Endothelial cell of umbilical vein (primary cell): ENCODE data around the gene KIF6. TPM values are rescaled to one million over a fixed set of nuclear protein-coding genes. Genes with fewer than 3 reads are reported as not detected.

Experiments
- BruUV-seq: library from RNA; stranded (reverse); fragments of 400-500 nt; replicated peaks from 2 replicates; lab custom pipeline; 2021; lab: Mats Ljungman, UMichigan
- CTCF ChIA-PET: fragments of 300-600, 350-600 bp; sonication (Branson Sonifier 250); formaldehyde crosslinking; loops from one replicate; lab custom pipeline; 2021; ENCODE audit warnings: antibody characterized with exemption, inconsistent platforms; lab: Charles Lee
- POLR2A ChIA-PET: fragments of 300-600, 350-600 bp; sonication (Branson Sonifier 250); formaldehyde crosslinking; loops from one replicate; lab custom pipeline; 2021; ENCODE audit warnings: antibody characterized with exemption, inconsistent platforms; lab: Charles Lee
- DNase-seq: peaks from one replicate; pipeline ENCODE4 v3.0.0-alpha.2; 2011; ENCODE audit warnings: low read depth, low spot score
- FAIRE-seq: peaks from 2 replicates; lab custom pipeline; 2011; peaks lifted over from hg19 to GRCh38; lab: Jason Lieb, UNC
- H2AFZ ChIP-seq: 2 replicates; pipeline ENCODE4 v1.6.0; 2012; ENCODE audit warnings: low read depth, low read length, control low read depth, inconsistent platforms
- H3K27ac ChIP-seq: 2 replicates; pipeline ENCODE4 v1.5.1; 2011; ENCODE audit warnings: low read depth, mild to moderate bottlenecking, control low read depth, low read length, moderate library complexity; ENCODE audit not compliant: insufficient read depth
- H3K27me3 ChIP-seq, 2 experiments: 2 replicates each; pipeline versions ENCODE4 v1.6.0 to v1.6.1; 2011; ENCODE audit warnings: low read length in 2 of 2, mixed read lengths in 1 of 2; ENCODE audit not compliant: control insufficient read depth in 2 of 2, insufficient read depth in 2 of 2
- H3K36me3 ChIP-seq, 2 experiments: 2 replicates in 1 of 2; 3 replicates in 1 of 2; pipeline ENCODE4 v1.5.1; 2011; ENCODE audit warnings: low read length in 2 of 2, mild to moderate bottlenecking in 1 of 2, moderate library complexity in 1 of 2; ENCODE audit not compliant: control insufficient read depth in 2 of 2, insufficient read depth in 2 of 2; ENCODE audit errors: extremely low read depth in 1 of 2
- H3K4me1 ChIP-seq: 3 replicates; pipeline ENCODE4 v1.5.1; 2011; ENCODE audit warnings: mild to moderate bottlenecking, low read length; ENCODE audit not compliant: control insufficient read depth, insufficient read depth; ENCODE audit errors: extremely low read depth
- H3K4me2 ChIP-seq: 2 replicates; pipeline ENCODE4 v1.6.1; 2011; ENCODE audit warnings: low read length, control low read depth, mixed read lengths; ENCODE audit not compliant: insufficient read depth
- H3K4me3 ChIP-seq, 3 experiments: fragments of 200-600 bp in 1 of 3; sonication (generic), shearing (Covaris generic) in 1 of 3; replicated peaks in 1 of 3; 2 replicates each; pipeline ENCODE4 v1.5.1; 2011 to 2016; ENCODE audit warnings: control low read depth in 3 of 3, low read length in 3 of 3, mild to moderate bottlenecking in 2 of 3, inconsistent platforms in 1 of 3, low read depth in 1 of 3, moderate library complexity in 1 of 3; ENCODE audit not compliant: insufficient read depth in 1 of 3
- H3K79me2 ChIP-seq: 2 replicates; pipeline ENCODE4 v1.6.0; 2012; ENCODE audit warnings: low read length, inconsistent platforms; ENCODE audit not compliant: control insufficient read depth, insufficient read depth
- H3K9ac ChIP-seq: replicated peaks from 2 replicates; pipeline ENCODE3; 2011; ENCODE audit warnings: low read length, control low read depth; ENCODE audit not compliant: insufficient read depth; ENCODE audit errors: extremely low read depth
- H3K9me1 ChIP-seq: replicated peaks from 3 replicates; pipeline ENCODE4 v1.6.0; 2011; ENCODE audit warnings: mild to moderate bottlenecking, low read length; ENCODE audit not compliant: control insufficient read depth, insufficient read depth; ENCODE audit errors: extremely low read depth
- H3K9me3 ChIP-seq: replicated peaks from 2 replicates; pipeline ENCODE4 v1.5.1; 2012; ENCODE audit warnings: low read length, inconsistent platforms; ENCODE audit not compliant: control insufficient read depth, insufficient read depth
- H4K20me1 ChIP-seq: replicated peaks from 2 replicates; pipeline ENCODE3; 2011; ENCODE audit warnings: mild to moderate bottlenecking, low read length; ENCODE audit not compliant: control insufficient read depth, insufficient read depth; ENCODE audit errors: extremely low read depth
- EZH2 ChIP-seq: IDR thresholded peaks from 2 replicates; pipeline ENCODE4 v1.6.1; 2012; ENCODE audit warnings: borderline replicate concordance, low read depth, mild to moderate bottlenecking, moderate library complexity, low read length, inconsistent platforms; ENCODE audit not compliant: severe bottlenecking
- FOS ChIP-seq: IDR thresholded peaks from 2 replicates; pipeline ENCODE4 v1.6.1; 2011; ENCODE audit warnings: mild to moderate bottlenecking, low read length, moderate library complexity, borderline replicate concordance; ENCODE audit not compliant: insufficient read depth
- GATA2 ChIP-seq: IDR thresholded peaks from 2 replicates; pipeline ENCODE4 v1.7.0; 2011; ENCODE audit warnings: low read depth, mild to moderate bottlenecking, moderate library complexity, mixed read lengths, low read length; ENCODE audit not compliant: insufficient read length, insufficient read depth
- JUN ChIP-seq: IDR thresholded peaks from 2 replicates; pipeline ENCODE4 v1.6.1; 2011; ENCODE audit warnings: borderline replicate concordance, low read depth; ENCODE audit not compliant: insufficient read length, insufficient read depth
- MYC ChIP-seq: IDR thresholded peaks from one replicate; pipeline ENCODE4 v1.6.1; 2011; ENCODE audit warnings: mild to moderate bottlenecking, low read depth, low read length
- dilution Hi-C: fragments of 300-500 bp; cut with MboI; formaldehyde crosslinking; loops from one replicate; pipeline ENCODE4 v1.15.0; 2019; ENCODE audit warnings: low sequenced_read_pairs; ENCODE audit not compliant: extremely low pct_ligation_motif_present
- intact Hi-C: fragments of 100-400 bp; cut with micrococcal nuclease; formaldehyde crosslinking; loops from one replicate; pipeline ENCODE4 v1.10.0; 2022
- polyA plus RNA-seq, 4 experiments: library from polyadenylated mRNA; depleted of rRNA in 3 of 4; stranded (reverse) in 3 of 4; unstranded in 1 of 4; fragments of >200 nt; gene quantifications; 2 replicates each; pipeline versions ENCODE4 v1.2.1 to v1.2.3, GENCODE V29; 2011 to 2012; ENCODE audit warnings: missing spikeins in 1 of 4
- total RNA-seq: library from RNA; stranded (reverse); gene quantifications from 2 replicates; pipeline ENCODE4 v1.2.3, GENCODE V29; 2021
- TF ChIP-seq, protein P1 (sequence below): IDR thresholded peaks from 2 replicates; pipeline ENCODE4 v1.6.1; 2011; ENCODE audit not compliant: insufficient read depth, insufficient read length
- TF ChIP-seq, protein P2 (sequence below), 2 donors: IDR thresholded peaks; 1 replicate in 1 of 2; 2 replicates in 1 of 2; pipeline ENCODE4 v1.5.1; 2011; ENCODE audit warnings: low read length in 2 of 2, mild to moderate bottlenecking in 2 of 2, moderate library complexity in 2 of 2, control low read depth in 1 of 2, inconsistent platforms in 1 of 2, low read depth in 1 of 2; ENCODE audit not compliant: insufficient read depth in 1 of 2; ENCODE audit errors: extremely low read depth in 1 of 2

KIF6 gene
- total and polyA plus RNA-seq, 2 donors (not counting 3 experiments of a cell fraction or from before 2014, with no cell fraction given): not detected

DNA sequence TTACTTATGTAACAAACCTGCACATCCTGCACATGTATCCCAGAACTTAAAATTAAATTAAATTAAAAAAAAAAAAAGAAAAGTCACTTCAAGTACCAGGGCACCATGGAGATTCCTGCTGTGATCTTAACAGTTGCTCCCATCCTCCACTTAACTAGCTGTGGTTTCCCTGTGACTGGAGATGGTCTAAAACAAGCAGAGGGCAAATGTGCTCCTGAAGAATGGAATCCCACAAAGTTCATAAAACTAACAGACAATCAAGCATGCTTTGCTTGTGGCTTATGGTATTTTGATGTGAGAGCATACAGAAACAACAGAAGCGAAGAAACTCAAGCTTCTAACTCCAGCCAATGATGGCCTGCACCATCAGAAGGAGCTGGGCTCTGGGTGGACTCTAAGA is 249.1 kb downstream of the KIF6 start:
- no peak overlapping the region for H3K27ac ChIP-seq
- H3K4me2 ChIP-seq: no peak overlapping the region
- H3K4me1 ChIP-seq: no peaks in the 10 kb centered on the region
- intact Hi-C loops (no loop called here), dilution Hi-C loops (no loop called here)
- no peak overlapping the region for H3K4me3 ChIP-seq
- no peaks in the 10 kb centered on the region for H3K36me3 ChIP-seq
- H2AFZ ChIP-seq: no peak overlapping the region
- CTCF ChIA-PET: no interaction called here
- H3K27me3 ChIP-seq: no peaks in the 10 kb centered on the region
- no peak overlapping the region for H3K9ac ChIP-seq
- H3K9me1 ChIP-seq: no peaks in the 10 kb centered on the region
- POLR2A ChIA-PET: no interaction called here
- DNase-seq (no peak), FAIRE-seq (no peak)
- TF ChIP-seq GATA2: no peak
- H4K20me1 ChIP-seq: no peaks in the 10 kb centered on the region
- no peaks in the 10 kb centered on the region for H3K79me2 ChIP-seq
- no TSS peak for BruUV-seq
- no peaks in the 10 kb centered on the region for H3K9me3 ChIP-seq

DNA sequence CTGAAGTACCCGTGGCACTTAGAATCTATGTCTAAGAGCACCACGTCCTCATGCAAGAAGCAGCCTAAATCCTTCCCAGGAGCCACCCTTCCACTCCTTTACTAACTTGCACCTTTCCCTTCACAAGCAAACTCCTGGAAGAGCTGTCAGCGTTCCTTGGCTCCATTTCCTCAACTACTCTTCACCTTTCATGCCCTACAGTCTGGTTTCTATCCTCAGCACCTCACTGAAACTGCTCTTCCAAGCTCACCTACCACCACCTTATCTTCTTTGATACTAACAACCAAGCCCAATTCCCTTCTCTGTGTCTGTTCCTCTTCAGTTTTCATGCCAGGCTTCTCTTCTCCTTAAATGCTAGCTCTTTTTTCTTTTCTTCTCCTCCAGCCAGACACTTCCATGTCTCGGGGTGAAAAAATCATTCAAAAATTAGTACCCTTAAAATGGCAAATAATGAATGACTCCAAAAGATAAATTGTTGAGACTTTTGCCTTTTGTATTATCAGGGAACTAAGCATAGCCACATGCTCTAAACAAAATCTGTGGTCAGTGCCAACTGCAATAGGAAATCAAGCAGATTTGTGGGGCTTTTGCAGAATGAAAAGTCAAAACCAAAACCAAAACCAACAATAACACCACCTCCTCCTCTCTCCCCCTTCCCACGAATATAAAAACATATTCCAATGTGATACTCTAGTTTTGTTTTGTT is 253.1 kb downstream of the KIF6 start:
- dilution Hi-C loops: no loop called here
- ChIA-PET POLR2A (no interaction called here), CTCF (no interaction called here)
- no peak for TF ChIP-seq FOS
- no peak for TF ChIP-seq MYC
- TF ChIP-seq, protein P1, sequence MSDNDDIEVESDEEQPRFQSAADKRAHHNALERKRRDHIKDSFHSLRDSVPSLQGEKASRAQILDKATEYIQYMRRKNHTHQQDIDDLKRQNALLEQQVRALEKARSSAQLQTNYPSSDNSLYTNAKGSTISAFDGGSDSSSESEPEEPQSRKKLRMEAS: no peak
- no peak for TF ChIP-seq EZH2
- TF ChIP-seq JUN: no peak
- TF ChIP-seq, protein P2, sequence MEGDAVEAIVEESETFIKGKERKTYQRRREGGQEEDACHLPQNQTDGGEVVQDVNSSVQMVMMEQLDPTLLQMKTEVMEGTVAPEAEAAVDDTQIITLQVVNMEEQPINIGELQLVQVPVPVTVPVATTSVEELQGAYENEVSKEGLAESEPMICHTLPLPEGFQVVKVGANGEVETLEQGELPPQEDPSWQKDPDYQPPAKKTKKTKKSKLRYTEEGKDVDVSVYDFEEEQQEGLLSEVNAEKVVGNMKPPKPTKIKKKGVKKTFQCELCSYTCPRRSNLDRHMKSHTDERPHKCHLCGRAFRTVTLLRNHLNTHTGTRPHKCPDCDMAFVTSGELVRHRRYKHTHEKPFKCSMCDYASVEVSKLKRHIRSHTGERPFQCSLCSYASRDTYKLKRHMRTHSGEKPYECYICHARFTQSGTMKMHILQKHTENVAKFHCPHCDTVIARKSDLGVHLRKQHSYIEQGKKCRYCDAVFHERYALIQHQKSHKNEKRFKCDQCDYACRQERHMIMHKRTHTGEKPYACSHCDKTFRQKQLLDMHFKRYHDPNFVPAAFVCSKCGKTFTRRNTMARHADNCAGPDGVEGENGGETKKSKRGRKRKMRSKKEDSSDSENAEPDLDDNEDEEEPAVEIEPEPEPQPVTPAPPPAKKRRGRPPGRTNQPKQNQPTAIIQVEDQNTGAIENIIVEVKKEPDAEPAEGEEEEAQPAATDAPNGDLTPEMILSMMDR (IDR thresholded peaks at IDR 0.05; ENCODE audit: extremely low read depth in 1 of 2, insufficient read depth in 1 of 2, low read depth in 1 of 2, low read length in 2 of 2): no peak
- no peaks in the 10 kb centered on the region for H3K9me1 ChIP-seq
- H3K27ac ChIP-seq: no peak overlapping the region
- H3K4me3 ChIP-seq: no peak overlapping the region
- H3K4me2 ChIP-seq: no peak overlapping the region
- no TSS peak for BruUV-seq
- no peaks in the 10 kb centered on the region for H3K4me1 ChIP-seq
- no peaks in the 10 kb centered on the region for H3K27me3 ChIP-seq
- no peaks in the 10 kb centered on the region for H3K79me2 ChIP-seq
- no peaks in the 10 kb centered on the region for H4K20me1 ChIP-seq
- DNase-seq (no peak), FAIRE-seq (no peak)
- no peak overlapping the region for H2AFZ ChIP-seq
- no peak overlapping the region for H3K9ac ChIP-seq
- H3K36me3 ChIP-seq: no peaks in the 10 kb centered on the region
- intact Hi-C loops: no loop called here
- H3K9me3 ChIP-seq: no peaks in the 10 kb centered on the region
